ENCODE data around the gene SDE2.

GRCh38 chr1:226035915-226036314 lies 36.8 kb upstream of the SDE2 start:
- no peak for TF ChIP-seq CHD1 (IDR thresholded peaks at IDR 0.05; ENCODE audit: low read depth, low read length)
- TF ChIP-seq NRF1 (IDR thresholded peaks at IDR 0.05; ENCODE audit: low read depth, low read length) = no peak
- no peak for TF ChIP-seq SP1 (IDR thresholded peaks at IDR 0.05; ENCODE audit: low read depth, low read length)
- no peak for TF ChIP-seq JUN (IDR thresholded peaks at IDR 0.05; ENCODE audit: low read depth, low read length)
- no peak for TF ChIP-seq EP300 (IDR thresholded peaks at IDR 0.05; ENCODE audit: borderline replicate concordance in 1 of 2, low read depth in 2 of 2, low read length in 2 of 2)
- no peak for TF ChIP-seq CTCF (IDR thresholded peaks at IDR 0.05; ENCODE audit: control extremely low read depth in 1 of 3, insufficient read depth in 1 of 3, low read depth in 1 of 3, low read length in 3 of 3)
- TF ChIP-seq YY1 (IDR thresholded peaks at IDR 0.05; ENCODE audit: low read depth, low read length) = no peak

Measured in H1 (cell line).